Mucosa of descending colon (tissue), 3 donors: ENCODE measurements around the gene IP6K1. TPM values are rescaled to one million over a fixed set of nuclear protein-coding genes. Genes with fewer than 3 reads are reported as not detected.
"Not testable (repeated sequence)": the region's sequence is repeated elsewhere in the genome, so short reads cannot be mapped to it uniquely, and the experiment has no call there.

ENCODE experiments used
- ATAC-seq: fragments of 200-7000 bp; cut with Tn5 transposase; one replicate; pipeline ENCODE4 v1.9.1; 2020; ENCODE audit warnings: mild to moderate bottlenecking, moderate library complexity
- DNase-seq, 3 donors: peaks; one replicate each; pipeline ENCODE4 v3.0.0-alpha.2; 2020
- H3K36me3 ChIP-seq: fragments of 200-600 bp; one replicate; pipeline ENCODE4 v1.8.0; 2021; ENCODE audit warnings: low read depth, mild to moderate bottlenecking
- H3K4me1 ChIP-seq: fragments of 200-600 bp; one replicate; pipeline ENCODE4 v1.8.0; 2021; ENCODE audit warnings: low read depth, mild to moderate bottlenecking
- H3K4me3 ChIP-seq: fragments of 200-600 bp; one replicate; pipeline ENCODE4 v1.8.0; 2021; ENCODE audit warnings: mild to moderate bottlenecking
- H3K9me3 ChIP-seq: fragments of 200-600 bp; one replicate; pipeline ENCODE4 v1.8.0; 2021; ENCODE audit warnings: mild to moderate bottlenecking
- intact Hi-C, 2 donors: fragments of 100-400 bp; cut with DNase I in 1 of 2; cut with micrococcal nuclease in 1 of 2; formaldehyde crosslinking; loops; one replicate each; pipeline versions ENCODE4 v1.11.0 to v1.11.1; 2022; cut with DNase I, micrococcal nuclease
- total RNA-seq, 3 donors: library from RNA; stranded (reverse); fragmentation: NEBNext Ultra II Directional in 2 of 3; extraction: Animal tissue kit (Norgen Biotek cat#: 25700) in 2 of 3; gene quantifications; one replicate each; pipeline versions ENCODE4 v1.2.1 to v1.2.4, GENCODE V29; 2021 to 2023
- TF ChIP-seq, protein P1 (sequence below): fragments of 200-600 bp; IDR thresholded peaks from one replicate; pipeline ENCODE4 v1.8.0; 2022; ENCODE audit warnings: antibody characterized with exemption, mild to moderate bottlenecking
- donor health status: DM: no; HTN: no; CAD: no; lungs with moderate emphysema.
- donor health status: DM: no; HTN: no; CAD: no.
- donor health status: DM: no; HTN: yes; CAD: no.

The IP6K1 gene
- total RNA-seq, 3 donors from 2014 or later = 33.1 to 52.5 (median 39.5) TPM

DNA sequence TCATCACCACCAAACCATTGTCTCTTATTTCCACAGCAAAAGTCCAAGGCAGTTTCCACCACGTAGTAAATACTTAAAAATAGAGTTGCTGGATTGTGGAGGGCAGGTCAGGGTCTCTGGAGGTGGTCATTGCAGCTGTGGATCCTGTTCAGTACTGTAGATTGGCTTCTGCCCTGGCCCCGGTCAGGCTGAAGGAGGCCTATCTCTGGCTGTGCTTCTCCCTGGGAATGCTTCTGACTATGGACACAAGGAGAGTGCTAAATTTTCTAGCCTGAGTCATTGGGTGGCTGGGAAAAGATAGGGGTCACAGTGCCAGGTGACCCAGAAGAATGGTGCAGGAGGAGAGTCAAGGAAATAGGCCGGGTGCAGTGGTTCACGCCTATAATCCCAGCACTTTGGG lies 36.3 kb downstream of the IP6K1 start:
- ATAC-seq (no peak), DNase-seq (no peak)
- no peaks in the 10 kb centered on the region for H3K36me3 ChIP-seq
- H3K4me1 ChIP-seq = no peaks in the 10 kb centered on the region
- TF ChIP-seq, protein P1, sequence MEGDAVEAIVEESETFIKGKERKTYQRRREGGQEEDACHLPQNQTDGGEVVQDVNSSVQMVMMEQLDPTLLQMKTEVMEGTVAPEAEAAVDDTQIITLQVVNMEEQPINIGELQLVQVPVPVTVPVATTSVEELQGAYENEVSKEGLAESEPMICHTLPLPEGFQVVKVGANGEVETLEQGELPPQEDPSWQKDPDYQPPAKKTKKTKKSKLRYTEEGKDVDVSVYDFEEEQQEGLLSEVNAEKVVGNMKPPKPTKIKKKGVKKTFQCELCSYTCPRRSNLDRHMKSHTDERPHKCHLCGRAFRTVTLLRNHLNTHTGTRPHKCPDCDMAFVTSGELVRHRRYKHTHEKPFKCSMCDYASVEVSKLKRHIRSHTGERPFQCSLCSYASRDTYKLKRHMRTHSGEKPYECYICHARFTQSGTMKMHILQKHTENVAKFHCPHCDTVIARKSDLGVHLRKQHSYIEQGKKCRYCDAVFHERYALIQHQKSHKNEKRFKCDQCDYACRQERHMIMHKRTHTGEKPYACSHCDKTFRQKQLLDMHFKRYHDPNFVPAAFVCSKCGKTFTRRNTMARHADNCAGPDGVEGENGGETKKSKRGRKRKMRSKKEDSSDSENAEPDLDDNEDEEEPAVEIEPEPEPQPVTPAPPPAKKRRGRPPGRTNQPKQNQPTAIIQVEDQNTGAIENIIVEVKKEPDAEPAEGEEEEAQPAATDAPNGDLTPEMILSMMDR = no peak
- intact Hi-C loops = no loop called here
- H3K9me3 ChIP-seq = no peaks in the 10 kb centered on the region
- no peak overlapping the region for H3K4me3 ChIP-seq

DNA sequence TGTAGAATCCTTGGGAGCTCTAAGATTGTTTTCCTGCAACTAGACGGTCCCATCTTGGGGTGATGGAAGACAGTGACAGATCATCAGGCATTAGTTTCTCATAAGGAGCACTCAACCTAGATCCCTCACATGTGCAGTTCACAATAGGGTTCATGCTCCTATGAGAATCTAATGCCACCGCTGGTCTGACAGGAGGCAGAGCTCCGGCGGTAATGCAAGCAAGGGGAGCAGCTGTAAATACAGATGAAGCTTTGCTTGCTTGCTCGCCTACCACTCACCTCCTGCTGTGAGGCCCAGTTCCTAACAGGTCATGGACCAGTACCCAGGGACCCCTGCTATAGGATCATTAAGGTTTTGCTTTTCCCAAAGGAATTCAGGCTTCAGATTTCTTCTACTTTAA lies 37.5 kb downstream of the IP6K1 start:
- DNase-seq, H3K9me3 ChIP-seq, H3K36me3 ChIP-seq, ATAC-seq, H3K4me3 ChIP-seq, intact Hi-C loops, H3K4me1 ChIP-seq: not testable (repeated sequence)

DNA sequence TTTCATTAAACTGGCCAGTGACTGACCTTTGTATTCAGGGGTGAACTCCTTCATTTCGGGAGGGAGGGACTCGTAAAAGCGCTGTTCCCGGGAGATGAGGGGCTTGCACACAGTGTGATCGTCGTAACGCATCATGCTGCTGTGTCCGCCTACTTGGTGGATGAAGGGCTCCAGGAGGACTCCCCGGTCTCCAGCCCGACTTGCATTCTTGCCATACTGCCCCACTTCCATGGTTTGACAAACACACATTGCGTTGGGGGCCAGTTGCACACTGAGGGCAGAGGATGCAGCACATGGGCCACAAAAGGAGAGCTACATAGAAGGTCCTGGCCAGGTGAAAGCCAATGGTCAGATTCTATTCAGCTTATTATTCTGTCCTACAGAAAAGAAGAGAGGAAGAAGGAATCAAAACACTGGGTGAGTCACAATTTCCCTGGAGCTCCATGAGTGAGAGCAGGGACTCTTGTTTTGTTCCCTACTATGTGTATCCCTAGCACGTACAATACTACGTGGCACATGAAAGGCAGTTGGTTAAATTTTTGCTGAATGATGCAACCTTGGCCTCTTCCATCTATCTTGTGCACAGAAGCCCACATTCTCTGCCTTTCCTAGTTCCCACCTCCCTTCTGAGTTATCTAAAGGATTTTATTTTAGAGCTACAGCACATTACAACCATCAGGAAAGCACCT lies 38.4 kb downstream of the IP6K1 start:
- TF ChIP-seq, protein P1 = no peak
- no peak for ATAC-seq
- H3K9me3 ChIP-seq = no peaks in the 10 kb centered on the region
- no peaks in the 10 kb centered on the region for H3K36me3 ChIP-seq
- H3K4me3 ChIP-seq = no peak overlapping the region
- no peak for DNase-seq
- intact Hi-C loops = no loop called here
- H3K4me1 ChIP-seq = no peaks in the 10 kb centered on the region

DNA sequence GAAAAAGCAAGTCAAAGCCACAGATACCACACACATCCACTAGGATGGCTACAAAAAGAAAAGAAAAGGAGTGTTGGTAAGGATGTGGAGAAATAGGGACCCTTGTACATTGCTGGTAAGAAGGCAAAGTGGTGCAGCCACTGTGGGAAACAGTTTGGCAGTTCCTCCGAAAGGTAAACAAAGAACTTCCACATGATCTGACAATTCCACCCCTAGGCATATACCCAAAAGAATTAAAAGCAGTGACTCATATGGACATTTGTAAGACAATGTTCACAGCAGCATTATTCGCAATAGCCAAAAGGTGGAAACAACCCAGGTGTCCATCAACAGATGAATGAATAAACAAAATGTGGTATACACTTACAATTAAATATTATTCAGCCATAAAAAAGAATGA lies 40.4 kb downstream of the IP6K1 start:
- TF ChIP-seq, protein P1 = no peak
- Histone ChIP-seq H3K36me3 (no peaks in the 10 kb centered on the region), H3K4me3 (no peak overlapping the region), H3K9me3 (no peaks in the 10 kb centered on the region), H3K4me1 (no peaks in the 10 kb centered on the region)
- ATAC-seq (no peak), DNase-seq (no peak)
- intact Hi-C loops = no loop called here

DNA sequence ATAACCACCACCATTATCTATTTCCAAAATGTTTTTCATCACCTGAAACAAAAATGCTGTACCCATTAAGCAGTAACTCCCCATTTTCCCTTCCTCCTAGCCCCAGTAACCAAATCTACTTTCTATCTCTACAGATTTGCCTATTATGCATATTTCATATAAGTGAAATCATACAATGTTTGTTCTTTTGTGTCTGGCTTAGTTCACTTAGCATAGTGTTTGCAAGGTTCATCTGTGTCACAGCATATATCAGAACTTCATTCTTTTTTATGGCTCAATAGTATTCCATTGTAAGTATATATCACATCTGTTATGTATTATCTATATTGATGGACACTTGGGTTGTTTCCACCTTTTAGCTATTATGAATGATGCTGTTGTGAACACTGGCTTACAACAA lies 45.9 kb downstream of the IP6K1 start:
- TF ChIP-seq, protein P1 = no peak
- DNase-seq (no peak), ATAC-seq (no peak)
- intact Hi-C loops = no loop called here
- no peak overlapping the region for H3K4me3 ChIP-seq
- no peaks in the 10 kb centered on the region for H3K9me3 ChIP-seq
- H3K4me1 ChIP-seq = no peaks in the 10 kb centered on the region
- H3K36me3 ChIP-seq = peaks cover 11% of the 10 kb centered on the region

DNA sequence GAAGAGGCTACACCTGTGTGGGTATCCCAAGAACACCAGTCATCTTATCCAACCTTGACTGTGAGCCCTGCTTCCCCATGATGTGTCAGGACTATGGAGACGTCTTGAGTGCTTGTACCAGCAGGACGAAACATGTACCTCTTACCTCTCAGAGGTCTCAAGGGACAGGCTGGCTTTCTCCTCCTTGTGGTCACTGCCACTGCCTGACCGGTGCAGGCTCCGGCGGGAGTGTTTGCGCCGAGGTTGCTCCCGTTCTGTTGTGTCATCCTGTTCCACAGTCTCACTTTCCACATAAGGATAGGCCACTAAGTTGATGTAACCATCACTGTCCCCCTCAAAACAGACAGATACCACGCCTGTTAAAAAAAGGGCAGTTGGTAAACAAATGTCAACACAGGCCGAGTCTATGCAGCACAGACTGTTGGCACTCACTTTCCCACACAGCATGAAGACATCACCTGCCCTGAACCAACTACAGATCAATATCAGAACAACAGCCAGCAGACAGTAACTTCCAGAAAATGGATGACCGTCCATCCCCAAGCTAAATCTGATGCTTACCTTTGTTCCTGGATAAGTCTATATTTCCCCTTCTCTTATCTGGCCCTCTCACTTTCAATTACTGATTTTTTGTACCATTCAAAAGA lies 48.2 kb downstream of the IP6K1 start:
- Histone ChIP-seq H3K4me3 (no peak overlapping the region), H3K36me3 (peaks cover 11% of the 10 kb centered on the region), H3K4me1 (no peaks in the 10 kb centered on the region), H3K9me3 (no peaks in the 10 kb centered on the region)
- DNase-seq (no peak), ATAC-seq (no peak)
- intact Hi-C loops = no loop called here
- TF ChIP-seq, protein P1 = no peak
